Activated CD4-positive, alpha-beta T cell treated with anti-CD3 and anti-CD28 coated beads for 48 hours (primary cell): ENCODE results near the gene GPR18.
"Not testable (repeated sequence)": the region's sequence is repeated elsewhere in the genome, so short reads cannot be mapped to it uniquely, and the experiment has no call there.

Experiments
- DNase-seq: peaks from one replicate; pipeline ENCODE4 v3.0.0-alpha.2; 2020

GPR18 gene

DNA sequence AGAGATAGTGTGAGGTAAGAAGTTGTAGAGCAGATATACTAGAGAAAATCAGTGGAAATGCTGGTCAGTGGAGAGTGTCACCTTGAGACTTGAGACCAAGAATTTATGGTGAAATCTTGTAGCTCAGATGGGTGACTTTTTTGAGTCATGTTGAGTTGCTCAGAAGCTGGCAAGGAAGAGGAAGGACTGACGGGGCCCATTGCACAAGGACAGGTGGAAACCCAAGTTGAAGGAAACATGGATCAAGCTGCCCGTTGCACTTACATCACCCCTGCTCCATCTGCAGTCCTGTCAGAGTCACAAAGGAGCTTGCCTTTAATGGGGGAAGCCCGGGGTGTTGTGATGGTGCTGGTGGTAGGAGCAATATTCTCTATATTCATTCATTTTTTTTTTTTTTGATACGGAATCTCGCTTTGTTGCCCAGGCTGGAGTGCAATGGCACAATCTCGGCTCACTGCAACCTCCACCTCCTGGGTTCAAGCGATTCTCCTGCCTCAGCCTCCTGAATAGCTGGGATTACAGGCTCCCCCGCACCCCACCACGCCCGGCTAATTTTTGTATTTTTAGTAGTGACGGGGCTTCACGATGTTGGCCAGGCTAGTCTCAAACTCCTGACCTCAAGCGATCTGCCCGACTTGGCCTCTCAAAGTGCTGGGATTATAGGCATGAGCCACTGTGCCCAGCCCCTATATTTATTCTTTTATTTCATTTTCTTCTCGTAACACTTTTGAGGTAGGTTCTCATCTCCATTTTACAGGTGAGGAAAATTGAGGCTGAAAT, 30.1 kb downstream of the GPR18 start:
- DNase-seq: no peak

- DNase-seq: no peak
Measured at GRCh38 chr13:99227331-99227900, 30.8 kb downstream of the GPR18 start.

GRCh38 chr13:99226513-99226912, 31.7 kb downstream of the GPR18 start:
- no peak for DNase-seq

DNA sequence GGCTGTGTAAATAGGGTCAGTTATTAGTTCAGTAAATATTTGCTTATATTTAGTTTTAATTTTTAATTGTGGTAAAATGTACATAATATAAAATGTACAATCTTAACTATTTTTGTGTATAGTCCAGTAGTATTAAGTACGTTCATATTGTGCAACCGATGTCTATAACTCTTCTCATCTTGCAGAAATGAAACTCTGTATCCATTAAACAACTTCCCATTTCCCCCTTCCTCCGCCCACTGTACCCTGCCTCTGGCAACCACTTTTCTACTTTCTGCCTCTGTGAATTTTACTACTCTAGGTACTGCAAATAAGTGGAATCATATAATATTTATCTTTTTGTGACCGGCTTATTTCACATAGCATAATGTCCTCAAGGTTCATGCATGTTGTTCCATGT, 33.1 kb downstream of the GPR18 start:
- DNase-seq: no peak

GRCh38 chr13:99224021-99224420, 34.2 kb downstream of the GPR18 start:
- no peak for DNase-seq

DNA sequence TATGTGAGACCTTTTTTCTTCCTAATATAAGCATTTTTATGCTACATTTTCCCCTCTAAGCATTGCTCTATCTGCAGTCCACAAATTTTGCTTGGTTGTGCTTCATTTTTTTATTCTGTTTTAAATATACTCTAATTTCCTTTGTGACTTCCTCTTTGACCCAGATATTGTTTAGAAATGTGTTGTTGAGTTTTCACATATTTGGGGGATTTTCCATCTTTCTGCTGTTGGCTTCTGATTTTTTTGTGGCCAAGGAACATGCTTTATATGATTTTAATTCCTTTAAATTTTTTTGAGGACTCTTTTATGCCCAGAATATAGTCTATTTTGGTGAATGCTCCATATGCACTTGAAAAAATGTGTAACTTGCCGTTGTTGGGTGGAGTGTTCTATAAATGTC, 34.6 kb downstream of the GPR18 start:
- no peak for DNase-seq

DNA sequence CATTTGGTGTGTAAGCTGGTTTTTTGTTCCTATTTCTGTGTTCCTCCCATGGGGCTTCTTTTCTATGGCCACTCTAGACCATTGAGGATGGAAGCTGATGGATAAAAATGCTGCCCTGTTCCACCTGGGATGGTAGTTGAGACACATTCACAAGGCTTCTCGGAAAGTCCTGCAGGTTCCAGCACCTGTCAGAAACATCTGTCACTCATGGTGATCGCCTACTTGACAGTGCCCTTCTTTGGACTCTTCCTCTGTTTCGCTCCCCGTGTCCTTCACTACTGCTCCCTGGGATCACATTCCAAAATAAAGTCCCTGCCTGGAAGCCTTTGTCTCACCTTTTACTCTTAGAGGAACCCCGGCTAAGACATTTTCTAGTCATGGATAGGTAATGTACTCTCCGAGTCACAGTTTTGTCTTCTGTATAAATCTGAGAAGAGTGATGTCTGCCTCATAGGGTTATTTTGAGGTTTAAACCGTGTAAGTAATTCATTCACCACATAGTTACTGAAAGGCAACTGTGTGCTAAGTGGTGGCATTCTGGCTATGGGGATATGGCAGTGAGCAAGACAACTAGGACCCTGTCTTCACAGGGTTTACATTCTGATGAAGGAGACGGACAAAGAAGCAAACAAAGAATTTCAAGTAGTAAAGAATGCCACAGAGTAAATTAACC, 36.5 kb downstream of the GPR18 start:
- DNase-seq: no peak

GRCh38 chr13:99220199-99220935, 37.8 kb downstream of the GPR18 start:
- no peak for DNase-seq

GRCh38 chr13:99218969-99219368, 39.2 kb downstream of the GPR18 start:
- peak; percentile 66 for DNase-seq

DNA sequence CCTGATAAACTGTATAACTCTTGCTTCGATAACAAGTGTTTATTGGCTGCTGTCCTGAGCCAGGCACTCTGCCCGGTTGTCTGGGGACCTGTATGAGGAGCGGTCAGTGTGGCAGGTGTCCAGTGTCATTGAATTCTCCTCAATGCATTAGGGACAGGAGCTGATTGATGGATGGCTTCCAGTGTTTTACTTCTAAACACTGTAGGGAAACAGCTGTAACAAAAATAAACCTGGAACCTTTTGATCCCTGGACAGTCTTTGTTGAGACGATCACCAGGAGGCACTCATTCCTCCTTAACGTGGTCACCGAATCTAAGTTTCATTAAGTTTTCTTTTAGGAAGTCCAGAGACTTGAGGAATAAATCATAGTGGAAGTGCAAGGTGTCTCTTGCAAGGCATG, 39.6 kb downstream of the GPR18 start:
- DNase-seq: no peak

GRCh38 chr13:99218126-99218525, 40.1 kb downstream of the GPR18 start:
- no peak for DNase-seq

GRCh38 chr13:99217461-99218110, 40.6 kb downstream of the GPR18 start:
- DNase-seq: peak; percentile 40

DNA sequence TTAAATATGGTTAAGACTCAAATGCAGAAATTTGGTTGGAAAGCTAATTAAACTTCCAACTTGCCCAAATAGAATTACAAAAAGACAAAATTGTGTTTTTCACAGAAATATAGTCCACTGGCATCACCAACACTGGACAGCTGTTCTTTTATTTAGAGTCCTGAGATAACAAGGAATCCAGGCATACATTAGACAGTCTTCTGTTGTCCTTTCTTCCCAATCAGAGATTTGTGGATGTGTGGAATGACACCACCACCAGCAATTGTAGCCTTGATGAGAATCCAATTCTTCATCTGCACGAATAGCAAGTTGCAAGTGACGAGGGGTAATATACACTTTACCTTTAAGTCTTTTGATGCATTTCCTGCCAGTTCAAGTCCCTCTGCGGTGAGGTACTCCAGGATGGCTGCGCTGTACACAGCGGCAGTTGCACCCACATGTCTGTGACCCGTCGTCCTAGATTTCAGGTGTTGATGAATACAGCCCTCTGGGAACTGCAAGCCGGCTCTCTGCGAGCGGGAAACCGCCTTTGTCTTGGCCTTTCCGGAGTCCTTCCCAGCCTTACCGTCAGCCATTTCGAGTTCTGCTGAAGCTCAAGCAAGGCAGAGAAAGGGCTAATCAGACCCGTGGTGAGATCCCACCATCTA, 42.9 kb downstream of the GPR18 start:
- DNase-seq: peak; percentile 71

- no peak for DNase-seq
Measured at GRCh38 chr13:99214731-99215130, 43.4 kb downstream of the GPR18 start.

DNA sequence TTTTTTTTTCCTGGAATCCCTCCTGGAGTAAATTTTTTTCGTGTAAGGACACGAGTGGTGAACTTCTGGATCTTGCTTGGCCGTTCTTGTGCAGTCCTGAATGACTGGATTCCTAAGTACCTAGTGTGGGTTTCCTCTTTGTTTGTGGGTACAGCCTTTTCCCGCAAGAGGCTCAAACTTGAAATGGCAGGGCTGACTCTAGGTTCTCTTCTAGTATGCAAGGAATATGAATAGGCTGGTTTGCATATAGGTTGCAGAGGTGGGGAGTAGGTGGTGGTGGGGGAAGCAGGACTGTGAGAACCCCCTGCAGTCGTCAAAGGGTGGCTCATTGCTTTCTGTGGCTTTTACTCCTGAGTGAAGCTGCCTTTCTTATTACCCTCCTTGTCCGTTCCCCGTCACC, 43.9 kb downstream of the GPR18 start:
- peak; percentile 79 for DNase-seq

GRCh38 chr13:99211421-99212035, 46.7 kb downstream of the GPR18 start:
- DNase-seq: no peak

DNA sequence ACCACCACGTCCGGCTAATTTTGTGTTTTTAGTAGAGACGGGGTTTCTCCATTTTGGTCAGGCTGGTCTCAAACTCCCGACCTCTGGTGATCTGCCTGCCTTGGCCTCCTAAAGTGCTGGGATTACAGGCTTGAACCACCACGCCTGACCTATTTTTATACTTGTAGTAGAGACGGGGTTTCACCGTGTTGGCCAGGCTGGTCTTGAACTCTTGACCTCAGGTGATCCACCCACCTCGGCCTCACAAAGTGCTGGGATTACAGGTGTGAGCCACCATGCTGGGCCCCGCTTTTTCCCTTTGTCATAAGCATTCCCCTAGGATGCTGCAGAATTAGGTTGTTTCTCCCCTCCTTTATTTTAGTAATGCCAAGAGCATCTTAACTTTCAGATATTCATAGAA, 47.6 kb downstream of the GPR18 start:
- DNase-seq: not testable (repeated sequence)

DNA sequence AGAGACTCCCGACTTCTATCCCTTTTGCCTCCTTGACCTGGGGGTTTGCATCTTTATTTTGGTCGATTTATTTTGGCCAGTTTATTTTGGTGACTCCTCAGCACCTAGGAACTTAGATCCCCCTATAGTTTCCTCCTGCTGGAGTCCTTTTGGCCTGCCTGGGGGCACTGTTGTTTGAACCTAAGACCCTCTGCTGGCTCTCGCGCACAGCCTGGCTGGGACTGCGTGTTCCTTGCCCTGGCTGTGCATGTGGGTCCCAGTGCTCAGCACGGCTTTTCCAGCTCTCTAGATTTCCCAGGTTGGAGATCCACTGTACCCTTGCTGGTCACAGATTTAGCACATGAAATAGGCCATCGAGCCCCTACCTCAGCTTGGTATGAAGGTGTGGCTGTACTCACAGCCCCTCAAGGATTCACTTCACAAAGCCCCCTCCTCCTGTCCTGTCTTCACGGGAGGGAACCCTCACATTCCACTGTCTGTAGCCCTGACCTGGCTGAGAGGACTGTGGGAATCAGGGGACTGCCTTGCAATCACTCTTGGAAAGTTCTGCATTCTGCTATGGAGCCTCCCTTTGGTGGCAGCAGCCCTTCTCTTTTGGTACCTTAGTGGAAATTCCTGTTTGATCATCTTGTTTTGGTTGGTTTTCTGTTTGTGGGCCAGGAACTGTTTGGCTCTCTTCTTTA, 49.2 kb downstream of the GPR18 start:
- no peak for DNase-seq

GRCh38 chr13:99208185-99208584, 50.0 kb downstream of the GPR18 start:
- no peak for DNase-seq

DNA sequence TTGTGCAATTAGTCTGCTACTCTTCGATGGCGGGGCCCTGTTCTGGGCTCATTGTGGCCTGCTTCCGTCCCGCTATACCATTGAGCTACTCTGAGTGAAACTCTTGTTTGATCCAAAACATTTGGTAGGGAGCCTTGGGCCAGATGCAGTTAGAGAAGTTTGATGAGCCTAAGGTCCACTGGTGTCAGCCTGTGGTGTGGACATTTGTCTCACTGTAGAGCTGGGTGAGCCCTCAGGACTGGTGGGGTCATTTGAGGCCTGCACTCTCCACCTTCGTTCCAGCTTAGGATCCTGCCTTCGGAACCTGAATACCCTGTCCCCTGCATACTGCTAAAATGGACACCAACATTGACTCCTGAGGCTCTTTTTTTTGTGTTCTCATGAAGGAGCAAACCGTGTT, 50.7 kb downstream of the GPR18 start:
- no peak for DNase-seq

DNA sequence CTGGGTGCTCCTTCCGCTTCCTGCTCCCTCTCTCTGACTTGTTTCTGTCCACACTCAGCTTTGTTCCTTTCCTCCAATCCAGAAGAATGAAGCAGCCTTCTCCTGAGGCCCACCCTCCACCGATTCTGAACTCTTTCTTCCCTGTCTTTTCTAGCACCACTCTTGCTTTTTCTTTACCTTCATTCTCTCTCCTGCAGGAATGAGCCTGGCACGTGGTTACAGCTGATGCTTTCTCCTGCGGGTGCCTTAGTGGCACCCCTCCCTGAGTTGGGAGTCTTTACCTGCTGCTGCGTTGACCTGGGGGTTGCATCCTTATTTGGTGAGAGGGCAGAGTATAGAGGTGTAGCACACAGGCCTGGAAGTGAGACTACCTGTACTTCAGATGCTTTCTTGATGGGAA, 51.3 kb downstream of the GPR18 start:
- DNase-seq: no peak
